IMR-90 (cell line): ENCODE measurements around the gene MOB1A. TPM values are rescaled to one million over a fixed set of nuclear protein-coding genes. Genes with fewer than 3 reads are reported as not detected.

Experiments used
- ATAC-seq: fragments of 200-7000 bp; cut with Tn5 transposase; 2 replicates; pipeline ENCODE4 v1.9.1; 2020; ENCODE audit warnings: low read depth, mild to moderate bottlenecking, moderate library complexity
- BruUV-seq: library from RNA; stranded (reverse); fragments of 400-500 nt; replicated peaks from 2 replicates; lab custom pipeline; 2021; lab: Mats Ljungman, UMichigan
- CTCF ChIA-PET: fragments of 300-600 bp; formaldehyde crosslinking; extraction: SDS; loops from one replicate; lab custom pipeline; 2021; ENCODE audit warnings: antibody characterized with exemption; lab: Yijun Ruan, JAX
- POLR2A ChIA-PET: fragments of 300-600 bp; sonication (Branson Sonifier 250); formaldehyde crosslinking; loops from one replicate; lab custom pipeline; 2022; ENCODE audit warnings: antibody characterized with exemption; ENCODE audit not compliant: unreplicated experiment; lab: Charles Lee
- DNase-seq: peaks from one replicate; pipeline ENCODE4 v3.0.0; 2013
- H2AFZ ChIP-seq: replicated peaks from 2 replicates; pipeline ENCODE3; 2013; ENCODE audit warnings: low read length, mild to moderate bottlenecking; ENCODE audit not compliant: poor library complexity
- H2AK5ac ChIP-seq: 2 replicates; pipeline ENCODE4 v1.6.1; 2013; ENCODE audit warnings: low read depth, low read length, inconsistent platforms
- H2AK9ac ChIP-seq: replicated peaks from 2 replicates; pipeline ENCODE3; 2013; ENCODE audit warnings: mild to moderate bottlenecking, low read depth, low read length, moderate library complexity; ENCODE audit not compliant: poor library complexity
- H2BK120ac ChIP-seq: 2 replicates; pipeline ENCODE4 v1.6.1; 2013; ENCODE audit warnings: low read depth, low read length, inconsistent platforms
- H2BK15ac ChIP-seq: 3 replicates; pipeline ENCODE4 v1.6.1; 2013; ENCODE audit warnings: low read depth, low read length, inconsistent platforms
- H2BK20ac ChIP-seq: 2 replicates; pipeline ENCODE4 v1.6.1; 2013; ENCODE audit warnings: low read depth, mild to moderate bottlenecking, inconsistent platforms, low read length, moderate library complexity
- H2BK5ac ChIP-seq: 2 replicates; pipeline ENCODE4 v1.6.1; 2013; ENCODE audit warnings: mild to moderate bottlenecking, low read depth, low read length, inconsistent platforms; ENCODE audit not compliant: poor library complexity, severe bottlenecking
- H3K14ac ChIP-seq: replicated peaks from 2 replicates; pipeline ENCODE4 v1.6.1; 2013; ENCODE audit warnings: low read depth, low read length, inconsistent platforms
- H3K18ac ChIP-seq: 2 replicates; pipeline ENCODE4 v1.6.1; 2013; ENCODE audit warnings: low read depth, low read length, control low read depth
- H3K23ac ChIP-seq: 2 replicates; pipeline ENCODE4 v1.6.1; 2013; ENCODE audit warnings: low read depth, low read length, inconsistent platforms
- H3K27ac ChIP-seq: 2 replicates; pipeline ENCODE4 v1.5.1; 2013; ENCODE audit warnings: mild to moderate bottlenecking, control low read depth, low read length; ENCODE audit not compliant: insufficient read depth
- H3K27me3 ChIP-seq: 2 replicates; pipeline ENCODE4 v1.6.1; 2013; ENCODE audit warnings: low read length; ENCODE audit not compliant: control insufficient read depth, insufficient read depth
- H3K36me3 ChIP-seq: 2 replicates; pipeline ENCODE4 v1.6.1; 2013; ENCODE audit warnings: low read length, mixed read lengths; ENCODE audit not compliant: control insufficient read depth, insufficient read depth
- H3K4ac ChIP-seq: 2 replicates; pipeline ENCODE4 v1.6.1; 2013; ENCODE audit warnings: low read depth, low read length, inconsistent platforms
- H3K4me1 ChIP-seq: 2 replicates; pipeline ENCODE4 v1.6.1; 2013; ENCODE audit warnings: low read length, mixed read lengths; ENCODE audit not compliant: control insufficient read depth, insufficient read depth
- H3K4me2 ChIP-seq: 2 replicates; pipeline ENCODE4 v1.6.1; 2013; ENCODE audit warnings: low read depth, mild to moderate bottlenecking, control low read depth, low read length, moderate library complexity
- H3K4me3 ChIP-seq: 2 replicates; pipeline ENCODE4 v1.5.1; 2013; ENCODE audit warnings: low read depth, mild to moderate bottlenecking, control low read depth, low read length, moderate library complexity; ENCODE audit not compliant: insufficient read depth
- H3K56ac ChIP-seq: 2 replicates; pipeline ENCODE4 v1.6.1; 2013; ENCODE audit warnings: low read length, inconsistent platforms; ENCODE audit not compliant: insufficient read depth; ENCODE audit errors: extremely low read depth
- H3K79me1 ChIP-seq, 2 experiments: 2 replicates each; pipeline ENCODE4 v1.6.1; 2013; ENCODE audit warnings: low read length in 2 of 2, inconsistent platforms in 1 of 2, low read depth in 1 of 2
- H3K9ac ChIP-seq: 2 replicates; pipeline ENCODE4 v1.6.1; 2013; ENCODE audit warnings: low read depth, low read length, control low read depth
- H3K9me1 ChIP-seq: 2 replicates; pipeline ENCODE4 v1.6.1; 2013; ENCODE audit warnings: low read length, inconsistent platforms; ENCODE audit not compliant: insufficient read depth
- H3K9me3 ChIP-seq: 2 replicates; pipeline ENCODE4 v1.6.1; 2013; ENCODE audit warnings: low read length; ENCODE audit not compliant: control insufficient read depth, insufficient read depth
- H4K20me1 ChIP-seq: 2 replicates; pipeline ENCODE4 v1.6.1; 2013; ENCODE audit warnings: low read length, inconsistent platforms; ENCODE audit not compliant: insufficient read depth
- H4K5ac ChIP-seq: 2 replicates; pipeline ENCODE4 v1.6.1; 2013; ENCODE audit warnings: mild to moderate bottlenecking, low read depth, low read length, control low read depth
- H4K8ac ChIP-seq, 2 experiments: 2 replicates each; pipeline ENCODE4 v1.6.1; 2013; ENCODE audit warnings: low read depth in 2 of 2, low read length in 2 of 2, control low read depth in 1 of 2, inconsistent platforms in 1 of 2
- H4K91ac ChIP-seq: 2 replicates; pipeline ENCODE4 v1.6.1; 2013; ENCODE audit warnings: low read depth, low read length, inconsistent platforms; ENCODE audit not compliant: insufficient read depth
- BHLHE40 ChIP-seq: fragments of 150-350 bp; IDR thresholded peaks from 2 replicates; pipeline ENCODE4 v1.6.1; 2016; ENCODE audit warnings: mild to moderate bottlenecking, low read depth, low read length
- CEBPB ChIP-seq: IDR thresholded peaks from 2 replicates; pipeline ENCODE4 v1.6.1; 2012; ENCODE audit warnings: low read depth, low read length, improper control_type of control experiment
- CHD1 ChIP-seq: IDR thresholded peaks from 2 replicates; pipeline ENCODE4 v1.6.1; 2012; ENCODE audit warnings: low read depth, low read length, improper control_type of control experiment
- CTCF ChIP-seq: conservative IDR thresholded peaks from 2 replicates; pipeline ENCODE4 v1.5.1; 2012; ENCODE audit warnings: mild to moderate bottlenecking, low read depth, low read length, improper control_type of control experiment
- ELK1 ChIP-seq: fragments of 150-350 bp; IDR thresholded peaks from 2 replicates; pipeline ENCODE4 v1.6.1; 2016; ENCODE audit warnings: low read depth, mild to moderate bottlenecking, low read length, moderate library complexity, borderline replicate concordance
- FOS ChIP-seq: fragments of 150-350 bp; IDR thresholded peaks from 2 replicates; pipeline ENCODE4 v1.6.1; 2016; ENCODE audit warnings: low read depth, low read length
- MAFK ChIP-seq: IDR thresholded peaks from 2 replicates; pipeline ENCODE4 v1.6.1; 2012; ENCODE audit warnings: low read depth, low read length, improper control_type of control experiment
- MAZ ChIP-seq: IDR thresholded peaks from 2 replicates; pipeline ENCODE4 v1.6.1; 2012; ENCODE audit warnings: low read depth, mild to moderate bottlenecking, low read length, improper control_type of control experiment, moderate library complexity, borderline replicate concordance
- NFE2L2 ChIP-seq: fragments of 150-350 bp; IDR thresholded peaks from 2 replicates; pipeline ENCODE4 v1.6.1; 2016; ENCODE audit warnings: low read depth, mild to moderate bottlenecking, low read length
- POLR2A ChIP-seq: IDR thresholded peaks from 2 replicates; pipeline ENCODE4 v1.6.1; 2012; ENCODE audit warnings: mild to moderate bottlenecking, low read depth, low read length
- RAD21 ChIP-seq: IDR thresholded peaks from 2 replicates; pipeline ENCODE4 v1.6.1; 2012; ENCODE audit warnings: low read length, improper control_type of control experiment
- RCOR1 ChIP-seq: IDR thresholded peaks from 2 replicates; pipeline ENCODE4 v1.6.1; 2012; ENCODE audit warnings: mild to moderate bottlenecking, low read length, improper control_type of control experiment; ENCODE audit not compliant: insufficient replicate concordance
- RFX5 ChIP-seq: IDR thresholded peaks from 2 replicates; pipeline ENCODE4 v1.8.0; 2012; ENCODE audit warnings: low read depth, mild to moderate bottlenecking, low read length, moderate library complexity
- SMC3 ChIP-seq: fragments of 150-350 bp; IDR thresholded peaks from 2 replicates; pipeline ENCODE4 v1.6.1; 2016; ENCODE audit warnings: low read depth, mild to moderate bottlenecking, antibody characterized with exemption, low read length, moderate library complexity
- USF2 ChIP-seq: fragments of 150-350 bp; IDR thresholded peaks from 2 replicates; pipeline ENCODE4 v1.6.1; 2017; ENCODE audit warnings: mild to moderate bottlenecking, antibody characterized with exemption, low read length, low read depth
- WGBS, 2 experiments: methylation state at CpG; one replicate each; pipeline versions ENCODE4 v1.1.5 to v1.1.7; 2013; ENCODE audit warnings: missing lambda C conversion rate in 2 of 2; ENCODE audit not compliant: insufficient read length in 1 of 2; ENCODE audit errors: extremely low coverage in 2 of 2; 5-methylcytosine and 5-hydroxymethylcytosine counted together
- dilution Hi-C: fragments of 300-500 bp; cut with HindIII; formaldehyde crosslinking; loops from one replicate; pipeline ENCODE4 v1.14.3; 2018; ENCODE audit warnings: low sequenced_read_pairs; ENCODE audit not compliant: unreplicated experiment
- in situ Hi-C: fragments of 300-500 bp; cut with MboI; formaldehyde crosslinking; loops from 3 replicates; pipeline ENCODE4 v1.14.3; 2019; ENCODE audit warnings: low sequenced_read_pairs, inconsistent platforms, mixed read lengths
- intact Hi-C: fragments of 100-400 bp; cut with micrococcal nuclease; formaldehyde crosslinking; loops from 2 replicates; pipeline ENCODE4 v1.10.0; 2022
- polyA plus RNA-seq, 3 experiments: library from polyadenylated mRNA; depleted of rRNA; stranded (reverse); fragments of >200 nt; gene quantifications; 2 replicates each; pipeline ENCODE4 v1.2.3, GENCODE V29; 2012; ENCODE audit warnings: low replicate concordance in 1 of 3
- total RNA-seq: library from RNA; depleted of rRNA; stranded (reverse); fragments of >200 nt; gene quantifications from 2 replicates; pipeline ENCODE4 v1.2.3, GENCODE V29; 2012

Gene MOB1A
- total and polyA plus RNA-seq, 2 of the 4 experiments (the other 2 are of a cell fraction) = 21.0 to 60.8 TPM

- H2AK5ac ChIP-seq = no peak overlapping the region
- no peak overlapping the region for H2BK15ac ChIP-seq
- H3K9me1 ChIP-seq = no peaks in the 10 kb centered on the region
- H3K9ac ChIP-seq = no peak overlapping the region
- H3K4ac ChIP-seq = no peak overlapping the region
- no peak overlapping the region for H2BK5ac ChIP-seq
- H3K79me1 ChIP-seq = no peaks in the 10 kb centered on the region
- H3K27me3 ChIP-seq = no peaks in the 10 kb centered on the region
- no peak overlapping the region for H3K23ac ChIP-seq
- H3K9me3 ChIP-seq = no peaks in the 10 kb centered on the region
- in situ Hi-C loops = no loop called here
- no peak overlapping the region for H4K5ac ChIP-seq
- dilution Hi-C loops = loop anchor here (25.0 kb wide), 1 partner anchor 270 kb away; the partner anchor contains the start of gene STAMBP
- H3K18ac ChIP-seq = no peak overlapping the region
- ChIA-PET CTCF (no interaction called here), POLR2A (no interaction called here)
- no peaks in the 10 kb centered on the region for H4K20me1 ChIP-seq
- no peaks in the 10 kb centered on the region for H3K4me1 ChIP-seq
- ATAC-seq = no peak
- 59% methylated on average over 4 of the region's 12 CpGs; no CpG with 5 or more reads in 1 of the 2 experiments for WGBS, 2 experiments
- no peak overlapping the region for H2AK9ac ChIP-seq
- DNase-seq = no peak
- no peak overlapping the region for H4K8ac ChIP-seq
- H2BK20ac ChIP-seq = no peak overlapping the region
- H3K36me3 ChIP-seq = peaks cover 12% of the 10 kb centered on the region; the same call in 1 of the 2 replicates
- no TSS peak for BruUV-seq
- H3K4me3 ChIP-seq = no peak overlapping the region
- no peak overlapping the region for H3K14ac ChIP-seq
- no peak overlapping the region for H4K91ac ChIP-seq
- H3K4me2 ChIP-seq = no peak overlapping the region
- no peak overlapping the region for H3K56ac ChIP-seq
- intact Hi-C loops = no loop called here
- no peak overlapping the region for H3K27ac ChIP-seq
- H2AFZ ChIP-seq = no peak overlapping the region
- no peak for TF ChIP-seq RFX5
- TF ChIP-seq NFE2L2 = no peak
- no peak for TF ChIP-seq ELK1
- no peak for TF ChIP-seq CTCF
- TF ChIP-seq CHD1 = no peak
- no peak for TF ChIP-seq MAFK
- TF ChIP-seq CEBPB = no peak
- TF ChIP-seq SMC3 = no peak
- TF ChIP-seq USF2 = no peak
- no peak for TF ChIP-seq FOS
- no peak for TF ChIP-seq BHLHE40
- no peak for TF ChIP-seq MAZ
- no peak for TF ChIP-seq RAD21
- no peak for TF ChIP-seq POLR2A
- no peak for TF ChIP-seq RCOR1
- no peak overlapping the region for H2BK120ac ChIP-seq
These were observed 71.6 kb downstream of the MOB1A start for GRCh38 chr2:74107071-74107470.
